CD4-positive, alpha-beta T cell treated with Interleukin-6 for 4 hours (primary cell): Measurements from ENCODE around the gene NFATC1.
"Not testable (repeated sequence)": the region's sequence is repeated elsewhere in the genome, so short reads cannot be mapped to it uniquely, and the experiment has no call there.

Experiments used
- DNase-seq: peaks from one replicate; pipeline ENCODE4 v3.0.0-alpha.2; 2020; ENCODE audit warnings: mixed read lengths

NFATC1 gene

DNA sequence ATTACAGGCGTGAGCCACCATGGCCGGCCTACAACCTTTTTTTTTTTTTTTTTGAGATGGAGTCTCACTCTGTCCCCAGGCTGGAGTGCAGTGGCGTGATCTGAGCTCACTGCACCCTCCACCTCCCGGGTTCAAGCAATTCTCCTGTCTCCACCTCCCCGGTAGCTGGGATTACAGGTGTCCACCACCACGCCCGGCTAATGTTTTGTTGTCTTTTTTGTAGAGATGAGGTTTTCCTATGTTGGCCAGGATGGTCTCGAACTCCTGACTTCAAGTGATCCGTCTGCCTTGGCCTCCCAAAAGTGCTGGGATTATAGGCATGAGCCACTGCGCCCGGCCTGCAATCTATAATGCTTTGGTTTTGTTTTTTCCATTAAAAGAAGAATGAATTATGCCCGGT, 19.1 kb upstream of the NFATC1 start:
- DNase-seq: not testable (repeated sequence)

GRCh38 chr18:79377187-79377891, 18.4 kb upstream of the NFATC1 start:
- no peak for DNase-seq

DNA sequence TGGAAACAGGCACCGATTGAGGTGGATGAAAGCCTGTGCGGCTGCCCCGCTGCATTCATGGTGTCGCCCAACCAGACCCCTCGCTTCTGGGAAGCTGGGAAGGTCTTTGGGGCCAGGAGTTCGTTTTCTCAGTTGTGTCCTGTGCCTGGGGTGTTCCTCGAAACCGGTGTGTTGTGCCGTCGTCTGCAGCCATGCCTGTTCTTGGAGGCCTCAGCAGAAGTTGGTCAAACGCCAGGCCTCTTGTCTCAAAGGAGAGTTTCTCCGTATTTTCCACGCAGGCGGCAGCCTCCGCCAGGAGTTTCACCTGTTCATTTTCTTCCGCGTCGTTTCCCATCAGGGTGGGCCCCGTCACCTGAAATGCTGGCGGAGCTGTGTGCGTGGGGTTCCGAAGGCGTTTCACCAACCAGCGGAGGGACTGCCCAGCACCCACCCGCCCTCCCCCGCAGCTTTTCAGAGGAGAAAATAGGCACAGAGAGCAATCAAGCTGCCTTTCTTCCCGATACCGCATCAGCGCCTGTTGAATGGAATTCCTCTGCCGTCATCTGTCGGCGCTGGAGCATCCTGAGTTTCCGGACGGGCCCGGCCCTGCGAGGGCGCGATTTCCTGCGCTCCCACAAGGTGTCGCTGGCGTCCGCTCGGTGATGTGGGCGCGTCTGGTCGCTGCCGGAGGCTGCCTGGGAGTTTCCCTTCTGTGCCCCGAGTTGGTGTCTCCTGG, 17.0 kb upstream of the NFATC1 start:
- DNase-seq: peak; percentile 81

DNA sequence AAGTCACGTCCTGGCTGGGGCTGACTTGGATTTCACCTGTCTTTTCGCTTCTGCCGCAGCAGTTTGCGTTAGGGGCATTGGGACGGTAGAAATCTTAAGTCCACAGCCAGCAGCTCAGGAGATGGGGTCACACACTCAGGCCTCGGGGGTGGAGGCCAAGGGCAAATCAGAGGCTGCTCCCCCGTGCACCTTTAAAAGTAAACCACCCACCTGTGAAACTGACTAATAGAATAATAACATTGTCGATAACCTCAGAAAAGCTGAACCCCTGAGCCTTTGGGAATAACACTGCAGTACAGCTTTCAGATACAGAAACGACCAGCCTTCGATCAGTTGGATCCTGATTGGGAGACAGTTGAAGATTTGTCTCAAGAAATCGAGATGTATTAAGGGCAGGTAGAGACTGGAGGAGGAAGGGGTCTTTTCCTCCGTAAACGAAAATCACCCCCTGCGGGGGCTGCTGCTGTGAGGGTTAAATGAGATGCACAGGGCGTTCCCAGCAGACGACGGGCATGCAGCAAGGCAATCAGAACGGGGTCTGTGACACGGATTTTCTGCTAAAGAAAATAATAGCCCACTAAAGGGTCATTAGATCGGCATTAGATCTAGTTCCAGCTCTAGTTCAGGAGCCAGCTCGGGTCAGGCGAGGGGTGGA, 16.4 kb upstream of the NFATC1 start:
- no peak for DNase-seq

DNA sequence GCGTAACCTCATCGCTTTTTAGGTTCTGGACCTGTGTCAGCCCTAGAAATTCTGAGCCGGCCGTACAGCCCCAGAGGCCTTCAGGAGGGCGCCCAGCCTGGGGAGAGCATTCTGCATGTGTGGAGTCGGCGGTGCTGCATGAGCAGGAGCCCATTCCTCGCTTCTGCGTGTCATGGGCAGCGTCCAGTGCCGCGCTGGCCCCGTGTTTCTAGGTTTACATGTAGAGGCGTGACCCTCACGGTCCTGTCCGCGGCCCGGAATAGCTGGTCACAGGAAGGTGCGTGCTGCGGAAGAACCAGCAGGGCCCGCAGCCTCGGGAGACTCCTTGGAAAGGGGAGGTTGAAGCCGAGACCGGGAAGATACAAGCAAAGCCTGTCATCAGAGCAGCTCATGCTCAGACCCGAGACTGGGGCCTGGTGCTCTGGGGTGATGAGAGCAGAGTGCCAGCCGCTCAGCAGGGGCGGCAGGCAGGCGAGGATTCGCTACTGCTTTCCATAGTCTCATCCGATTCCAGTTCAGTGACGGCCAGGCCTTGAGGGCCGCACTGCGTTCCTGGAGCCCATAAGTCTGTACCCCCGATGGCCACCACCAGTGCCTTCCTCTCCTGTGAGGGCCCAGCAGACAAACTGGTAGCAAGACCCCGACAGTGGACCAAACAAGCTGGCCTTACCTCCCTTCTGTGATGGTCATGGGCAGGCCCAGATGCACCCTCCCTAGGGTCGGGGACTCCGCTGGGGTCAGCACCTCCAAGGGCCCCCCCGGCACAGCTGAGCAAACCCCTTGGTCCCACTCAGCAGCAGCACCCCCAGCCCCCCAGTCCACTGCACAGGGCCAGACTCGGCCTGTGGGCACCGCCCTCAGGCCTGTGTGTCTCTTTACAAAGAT, 15.6 kb upstream of the NFATC1 start:
- DNase-seq: no peak

- DNase-seq: peak; percentile 74
These were observed 14.6 kb upstream of the NFATC1 start for GRCh38 chr18:79380816-79381806.

- DNase-seq: no peak
These were observed 13.9 kb upstream of the NFATC1 start for GRCh38 chr18:79381811-79382311.

DNA sequence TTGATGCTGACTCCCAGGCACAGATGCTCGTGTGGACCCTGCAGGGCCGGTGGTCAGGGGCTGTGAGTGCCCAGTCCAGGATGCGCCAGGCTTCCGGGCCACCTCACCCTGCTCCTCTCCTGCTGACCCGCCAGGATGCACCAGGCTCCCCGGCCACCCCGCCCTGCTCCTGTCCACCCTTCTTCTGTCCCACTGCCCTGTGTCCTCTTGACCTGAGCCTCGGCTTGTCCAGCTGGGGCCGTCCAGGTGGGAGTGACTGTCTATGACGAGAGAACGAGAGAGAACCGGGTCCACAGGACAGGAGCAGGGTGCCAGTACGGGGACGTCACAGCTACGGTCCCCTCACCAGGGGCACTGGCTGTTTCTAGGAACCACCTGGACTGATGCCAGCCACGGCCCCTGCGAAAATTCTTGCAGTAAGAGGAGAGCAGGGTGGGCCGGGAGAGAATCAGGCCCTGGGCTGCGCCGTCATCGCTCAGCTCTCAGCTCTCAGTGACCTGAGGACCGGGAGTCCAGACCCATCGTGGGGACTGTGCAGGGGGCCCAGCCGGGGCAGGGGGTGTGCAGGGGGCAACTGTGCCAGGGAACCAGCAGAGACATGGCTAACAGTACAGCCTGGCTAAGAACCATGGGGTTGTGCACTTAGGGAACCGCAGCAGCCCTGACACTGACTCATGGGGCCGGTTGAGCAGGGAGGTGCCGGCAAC, 12.9 kb upstream of the NFATC1 start:
- DNase-seq: no peak

GRCh38 chr18:79383388-79384056, 12.2 kb upstream of the NFATC1 start:
- DNase-seq: no peak

GRCh38 chr18:79384151-79384807, 11.5 kb upstream of the NFATC1 start:
- no peak for DNase-seq

GRCh38 chr18:79384834-79385233, 10.9 kb upstream of the NFATC1 start:
- no peak for DNase-seq

GRCh38 chr18:79385326-79385707, 10.4 kb upstream of the NFATC1 start:
- DNase-seq: no peak

DNA sequence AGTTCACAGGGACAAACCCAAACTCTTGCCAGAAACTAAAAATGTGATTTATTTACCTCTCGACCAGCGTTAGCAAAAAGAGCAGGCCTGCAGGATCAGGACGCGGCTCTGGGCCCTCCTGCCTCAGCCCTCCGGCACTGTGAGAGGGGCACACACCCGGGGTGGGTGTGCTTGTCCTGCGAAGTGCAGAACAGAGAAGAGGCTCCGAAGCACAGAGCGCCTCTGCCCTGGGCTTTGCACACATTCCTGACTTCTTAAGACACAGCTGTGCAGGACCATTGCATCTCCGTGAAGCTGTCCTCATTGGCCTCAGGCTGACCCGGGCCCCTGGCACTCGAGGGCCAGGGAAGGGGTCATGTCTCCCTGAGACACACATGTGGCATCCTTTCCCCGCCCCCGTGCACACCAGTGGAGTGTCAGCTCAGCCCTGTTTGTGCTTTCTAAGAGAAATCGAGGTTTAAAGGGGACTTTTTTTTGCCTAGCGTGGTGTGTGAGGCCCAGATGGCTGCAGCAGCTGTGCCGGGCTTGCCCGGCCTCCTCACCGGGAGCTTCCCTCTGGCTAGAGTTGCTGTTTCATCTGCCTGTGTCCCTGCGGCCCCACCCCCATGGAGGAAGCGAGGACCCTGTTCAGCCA, 9.9 kb upstream of the NFATC1 start:
- DNase-seq: no peak

- DNase-seq: no peak
These were observed 9.2 kb upstream of the NFATC1 start for GRCh38 chr18:79386547-79386946.

GRCh38 chr18:79387214-79387613, 8.5 kb upstream of the NFATC1 start:
- DNase-seq: no peak

- no peak for DNase-seq
These were observed 8.1 kb upstream of the NFATC1 start for GRCh38 chr18:79387615-79388014.

DNA sequence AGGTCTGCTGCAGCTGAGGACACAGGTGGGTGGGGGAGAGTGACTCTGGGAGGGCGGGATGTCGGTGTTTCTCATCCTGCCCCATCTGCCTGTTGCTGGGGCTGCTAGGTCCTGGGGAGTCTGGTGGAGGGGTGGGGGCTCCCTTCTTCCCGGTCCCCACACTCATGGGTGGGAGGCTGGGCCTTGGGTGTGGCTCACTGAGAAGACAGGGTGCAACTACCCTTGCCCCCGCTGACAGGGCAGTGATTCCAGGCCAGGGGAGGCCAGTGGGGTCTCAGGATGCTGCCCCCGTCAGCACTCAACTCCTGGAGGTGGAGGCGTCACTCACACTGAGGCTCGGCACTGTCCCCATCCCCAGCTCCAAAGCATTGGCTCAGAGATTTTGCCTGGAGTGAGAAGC, 7.7 kb upstream of the NFATC1 start:
- no peak for DNase-seq

- DNase-seq: no peak
These were observed 6.0 kb upstream of the NFATC1 start for GRCh38 chr18:79389689-79390088.

DNA sequence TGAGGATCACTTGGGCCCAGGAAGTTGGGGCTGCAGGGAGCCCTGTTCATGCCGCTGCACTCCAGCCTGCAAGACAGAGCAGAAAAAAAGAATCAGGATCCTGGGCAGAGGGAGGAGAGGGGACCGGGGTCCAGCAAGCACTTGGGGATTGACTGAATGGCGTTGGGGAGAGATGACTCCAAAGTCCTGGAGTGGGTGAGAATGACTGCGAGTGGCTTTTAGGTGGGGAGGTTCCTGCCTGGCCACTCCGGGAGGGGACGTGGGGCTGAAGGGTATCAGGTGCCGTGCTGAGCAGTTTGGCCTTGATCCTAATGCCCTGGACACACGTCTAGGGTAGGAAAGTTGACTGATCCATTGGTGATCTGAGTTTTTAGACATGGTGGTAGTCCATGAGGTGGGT, 3.5 kb upstream of the NFATC1 start:
- DNase-seq: no peak
